SU-DHL-6 (cell line): ENCODE data around the gene FAM20A.

Source experiments
- H2AFZ ChIP-seq: fragments of 200-600 bp; sonication (generic); 2 replicates; pipeline ENCODE4 v1.6.1; 2014; ENCODE audit warnings: low read depth, mild to moderate bottlenecking, moderate library complexity, mixed read lengths, antibody characterized with exemption, low read length; ENCODE audit not compliant: severe bottlenecking
- H3F3A ChIP-seq: fragments of 200-600 bp; shearing (Covaris generic); 2 replicates; pipeline ENCODE4 v1.6.0; 2016; ENCODE audit warnings: antibody characterized with exemption, mild to moderate bottlenecking; ENCODE audit not compliant: insufficient read depth
- H3K27ac ChIP-seq: fragments of 200-600 bp; sonication (generic); 2 replicates; pipeline ENCODE4 v1.5.1; 2016; ENCODE audit warnings: low read depth, mild to moderate bottlenecking, low read length, moderate library complexity, mixed read lengths
- H3K27me3 ChIP-seq: fragments of 200-600 bp; sonication (generic), shearing (Covaris generic); 2 replicates; pipeline ENCODE4 v1.6.0; 2014; ENCODE audit warnings: mild to moderate bottlenecking, low read length
- H3K36me3 ChIP-seq: fragments of 200-600 bp; sonication (generic); 2 replicates; pipeline ENCODE4 v1.6.1; 2014; ENCODE audit warnings: mild to moderate bottlenecking, low read length, mixed read lengths
- H3K4me2 ChIP-seq: fragments of 300-600, 200-600 bp; shearing (Covaris generic), sonication (generic); 2 replicates; pipeline ENCODE4 v1.6.0; 2014; ENCODE audit warnings: low read length, low read depth, mild to moderate bottlenecking; ENCODE audit not compliant: poor library complexity, severe bottlenecking
- H3K4me3 ChIP-seq: fragments of 200-600 bp; sonication (generic); 2 replicates; pipeline ENCODE4 v1.5.1; 2014; ENCODE audit warnings: antibody characterized with exemption, low read length, mild to moderate bottlenecking, mixed read lengths; ENCODE audit not compliant: insufficient read depth, poor library complexity, severe bottlenecking
- H3K79me2 ChIP-seq: fragments of 200-600 bp; sonication (generic); 2 replicates; pipeline ENCODE4 v1.6.1; 2014; ENCODE audit warnings: mild to moderate bottlenecking, low read length, moderate library complexity; ENCODE audit not compliant: insufficient read depth
- H3K9ac ChIP-seq: fragments of 200-600 bp; sonication (generic); 2 replicates; pipeline ENCODE4 v1.7.0; 2014; ENCODE audit warnings: mild to moderate bottlenecking, low read length
- H3K9me2 ChIP-seq: fragments of 200-600 bp; sonication (generic); replicated peaks from 2 replicates; pipeline ENCODE4 v1.6.1; 2014; ENCODE audit warnings: low read length; ENCODE audit not compliant: insufficient read depth
- H3K9me3 ChIP-seq: fragments of 200-600 bp; sonication (generic); 2 replicates; pipeline ENCODE4 v1.6.1; 2014; ENCODE audit warnings: low read length, mixed read lengths; ENCODE audit not compliant: insufficient read depth
- H4K20me1 ChIP-seq: fragments of 200-600 bp; sonication (generic); 2 replicates; pipeline ENCODE4 v1.6.1; 2014; ENCODE audit warnings: low read depth, mild to moderate bottlenecking, antibody characterized with exemption, low read length, moderate library complexity, mixed read lengths
- EZH2phosphoT487 ChIP-seq: fragments of 200-600 bp; sonication (generic), shearing (Covaris generic); conservative IDR thresholded peaks from 2 replicates; pipeline ENCODE4 v1.6.1; 2018; ENCODE audit warnings: mild to moderate bottlenecking, antibody characterized with exemption, low read length, moderate library complexity, mixed read lengths
- TF ChIP-seq, protein P1 (sequence below): fragments of 200-600 bp; sonication (generic); IDR thresholded peaks from one replicate; pipeline ENCODE4 v1.5.1; 2017; ENCODE audit warnings: antibody characterized with exemption, mild to moderate bottlenecking, low read length, moderate library complexity; ENCODE audit not compliant: insufficient read depth, poor library complexity, severe bottlenecking

Gene FAM20A

DNA sequence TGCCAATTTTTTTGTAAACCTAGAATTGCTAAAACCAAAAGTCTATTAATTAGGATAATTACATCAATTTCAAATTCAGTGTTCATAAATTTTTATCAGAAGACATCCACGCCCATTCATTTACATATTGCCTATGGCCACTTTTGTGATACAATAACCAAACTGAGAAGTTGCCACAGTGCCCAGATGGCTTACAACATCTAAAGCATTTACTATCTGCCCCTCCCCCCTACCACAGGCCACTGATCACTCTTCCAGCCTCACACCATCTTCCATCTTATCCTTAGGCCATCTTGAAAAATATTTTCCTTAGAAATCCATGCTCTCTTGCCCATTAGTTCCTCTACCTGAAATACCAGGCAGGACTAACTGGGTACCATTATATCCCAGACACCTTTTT is 95.2 kb downstream of the FAM20A start:
- TF ChIP-seq, protein P1, sequence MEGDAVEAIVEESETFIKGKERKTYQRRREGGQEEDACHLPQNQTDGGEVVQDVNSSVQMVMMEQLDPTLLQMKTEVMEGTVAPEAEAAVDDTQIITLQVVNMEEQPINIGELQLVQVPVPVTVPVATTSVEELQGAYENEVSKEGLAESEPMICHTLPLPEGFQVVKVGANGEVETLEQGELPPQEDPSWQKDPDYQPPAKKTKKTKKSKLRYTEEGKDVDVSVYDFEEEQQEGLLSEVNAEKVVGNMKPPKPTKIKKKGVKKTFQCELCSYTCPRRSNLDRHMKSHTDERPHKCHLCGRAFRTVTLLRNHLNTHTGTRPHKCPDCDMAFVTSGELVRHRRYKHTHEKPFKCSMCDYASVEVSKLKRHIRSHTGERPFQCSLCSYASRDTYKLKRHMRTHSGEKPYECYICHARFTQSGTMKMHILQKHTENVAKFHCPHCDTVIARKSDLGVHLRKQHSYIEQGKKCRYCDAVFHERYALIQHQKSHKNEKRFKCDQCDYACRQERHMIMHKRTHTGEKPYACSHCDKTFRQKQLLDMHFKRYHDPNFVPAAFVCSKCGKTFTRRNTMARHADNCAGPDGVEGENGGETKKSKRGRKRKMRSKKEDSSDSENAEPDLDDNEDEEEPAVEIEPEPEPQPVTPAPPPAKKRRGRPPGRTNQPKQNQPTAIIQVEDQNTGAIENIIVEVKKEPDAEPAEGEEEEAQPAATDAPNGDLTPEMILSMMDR = no peak
- TF ChIP-seq EZH2phosphoT487 = no peak
- Histone ChIP-seq H3K9me2 (no peaks in the 10 kb centered on the region), H3K9ac (no peak overlapping the region), H3K27ac (no peak overlapping the region), H2AFZ (no peak overlapping the region), H4K20me1 (no peaks in the 10 kb centered on the region), H3F3A (0 out of 2 replicates have a peak, but pooled peaks cover under 1% of the 10 kb centered on the region), H3K79me2 (no peaks in the 10 kb centered on the region), H3K36me3 (no peaks in the 10 kb centered on the region), H3K4me2 (no peak overlapping the region), H3K9me3 (no peaks in the 10 kb centered on the region), H3K4me3 (no peak overlapping the region), H3K27me3 (no peaks in the 10 kb centered on the region)

DNA sequence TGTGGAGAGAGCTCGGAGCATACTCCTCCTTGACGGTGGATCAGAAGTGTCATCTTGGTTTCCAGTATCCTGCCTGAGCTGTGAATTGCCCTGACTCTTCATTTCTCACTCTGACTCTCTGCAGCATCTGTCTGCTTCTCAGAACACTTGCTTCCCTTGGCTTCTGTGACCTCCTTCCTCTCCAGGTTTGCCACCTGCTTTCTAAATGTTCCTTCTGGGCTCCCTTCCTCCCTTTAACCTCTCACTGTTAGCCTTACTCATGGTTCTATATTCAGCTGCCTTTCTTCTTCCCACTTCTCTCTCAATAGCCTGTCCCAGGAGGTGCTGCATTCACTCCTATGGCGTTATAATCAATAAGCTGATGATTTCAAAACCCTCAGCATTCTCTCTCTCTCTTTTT is 100.1 kb downstream of the FAM20A start:
- H4K20me1 ChIP-seq = no peaks in the 10 kb centered on the region
- no peaks in the 10 kb centered on the region for H3K79me2 ChIP-seq
- no peaks in the 10 kb centered on the region for H3K36me3 ChIP-seq
- no peaks in the 10 kb centered on the region for H3K9me3 ChIP-seq
- H3F3A ChIP-seq = 0 out of 2 replicates have a peak, but pooled peaks cover 4% of the 10 kb centered on the region
- TF ChIP-seq, protein P1 = no peak
- TF ChIP-seq EZH2phosphoT487 = no peak
- H3K9me2 ChIP-seq = no peaks in the 10 kb centered on the region
- no peak overlapping the region for H3K4me2 ChIP-seq
- H3K27ac ChIP-seq = no peak overlapping the region
- H3K4me3 ChIP-seq = no peak overlapping the region
- H3K27me3 ChIP-seq = no peaks in the 10 kb centered on the region
- no peak overlapping the region for H3K9ac ChIP-seq
- no peak overlapping the region for H2AFZ ChIP-seq

DNA sequence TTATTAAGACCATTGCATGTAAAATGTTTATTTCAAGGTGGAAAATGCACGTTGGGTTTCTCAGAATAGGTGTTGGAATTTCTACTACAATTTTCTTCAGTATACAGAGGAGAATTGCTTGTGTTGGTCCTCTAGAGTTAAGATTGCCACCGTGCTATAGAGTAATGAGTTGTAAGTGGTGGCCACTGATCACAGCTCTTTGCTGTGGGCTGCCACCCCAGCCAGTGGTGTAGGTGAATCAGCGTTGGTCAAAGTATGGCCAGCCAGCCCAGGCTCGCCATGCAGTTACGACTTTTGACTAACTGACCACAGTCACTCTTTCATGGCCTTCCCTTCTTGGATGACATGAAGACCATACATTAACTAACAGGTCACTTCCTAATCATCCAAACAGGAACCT is 101.6 kb downstream of the FAM20A start:
- H4K20me1 ChIP-seq = no peaks in the 10 kb centered on the region
- H3F3A ChIP-seq = peaks cover 4% of the 10 kb centered on the region; the same call in 1 of the 2 replicates
- no peak overlapping the region for H2AFZ ChIP-seq
- no peak overlapping the region for H3K27ac ChIP-seq
- no peak overlapping the region for H3K9ac ChIP-seq
- H3K9me2 ChIP-seq = no peaks in the 10 kb centered on the region
- no peaks in the 10 kb centered on the region for H3K79me2 ChIP-seq
- no peak overlapping the region for H3K4me3 ChIP-seq
- no peaks in the 10 kb centered on the region for H3K9me3 ChIP-seq
- H3K4me2 ChIP-seq = no peak overlapping the region
- TF ChIP-seq, protein P1 = no peak
- no peak for TF ChIP-seq EZH2phosphoT487
- H3K27me3 ChIP-seq = no peaks in the 10 kb centered on the region
- H3K36me3 ChIP-seq = no peaks in the 10 kb centered on the region
